CD4-positive, alpha-beta T cell treated with Interleukin-12 subunit alpha and Interleukin-12 subunit beta, for 1 hour (primary cell): ENCODE data around the gene ACSL5.
"Not testable (repeated sequence)": the region's sequence is repeated elsewhere in the genome, so short reads cannot be mapped to it uniquely, and the experiment has no call there.

Source experiments
- DNase-seq: peaks from one replicate; pipeline ENCODE4 v3.0.0-alpha.2; 2020

Gene ACSL5

DNA sequence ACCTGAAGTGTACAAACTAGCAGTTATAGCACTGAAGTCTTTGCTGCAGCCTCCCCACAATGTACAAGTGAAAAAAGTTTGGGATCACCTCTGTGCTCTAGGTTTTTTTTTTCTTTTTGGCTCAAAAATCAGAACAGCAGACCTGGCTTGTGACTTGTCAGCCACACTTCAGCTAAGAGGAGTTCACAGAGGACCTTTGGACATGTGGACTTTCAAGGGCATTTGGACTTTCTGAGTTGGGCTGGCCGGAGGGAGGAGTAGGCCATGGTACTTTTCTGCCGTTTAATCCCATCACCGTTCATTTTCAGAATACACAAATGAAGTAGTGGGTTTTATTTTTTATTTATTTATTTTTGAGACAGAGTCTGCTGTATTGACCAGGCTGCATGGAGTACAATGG is 21.9 kb upstream of the ACSL5 start:
- DNase-seq = no peak

DNA sequence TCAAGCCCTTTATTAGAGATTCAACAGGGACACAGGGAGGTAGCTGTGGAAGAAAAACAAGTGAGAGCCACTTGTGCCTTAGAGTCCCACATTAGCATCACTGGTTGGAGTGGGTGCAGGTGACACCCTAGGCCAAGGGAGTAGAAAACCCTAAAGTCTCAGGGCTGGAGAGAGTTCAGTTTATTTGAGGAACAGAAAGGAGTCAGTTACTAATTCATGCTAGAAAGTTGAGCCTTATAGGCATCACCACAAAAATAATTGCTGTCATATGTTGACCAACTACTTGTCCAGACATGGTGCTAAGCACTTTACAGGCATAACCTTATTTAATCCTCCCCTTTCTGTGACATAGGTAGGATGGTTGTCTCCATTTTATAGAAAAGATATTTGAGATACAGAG is 20.9 kb upstream of the ACSL5 start:
- no peak for DNase-seq

DNA sequence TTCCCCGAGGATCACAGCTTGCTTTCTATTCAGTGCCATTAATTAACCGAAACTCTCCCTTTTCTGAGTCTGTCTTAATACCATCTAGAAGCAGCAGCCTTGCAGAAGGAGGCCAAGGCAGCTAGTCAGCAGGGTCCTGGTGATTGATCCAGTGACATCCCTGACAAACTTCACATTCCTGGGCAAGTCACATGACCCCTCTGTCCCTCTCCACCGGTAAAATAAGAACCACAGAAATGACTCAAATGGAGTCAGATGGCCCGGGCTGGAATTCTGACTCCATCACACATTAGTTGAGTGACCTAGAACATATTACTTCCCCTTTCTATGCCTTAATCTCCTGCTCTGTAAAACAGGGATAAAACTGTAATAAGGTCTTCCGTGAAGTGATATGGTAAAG is 17.2 kb upstream of the ACSL5 start:
- no peak for DNase-seq

DNA sequence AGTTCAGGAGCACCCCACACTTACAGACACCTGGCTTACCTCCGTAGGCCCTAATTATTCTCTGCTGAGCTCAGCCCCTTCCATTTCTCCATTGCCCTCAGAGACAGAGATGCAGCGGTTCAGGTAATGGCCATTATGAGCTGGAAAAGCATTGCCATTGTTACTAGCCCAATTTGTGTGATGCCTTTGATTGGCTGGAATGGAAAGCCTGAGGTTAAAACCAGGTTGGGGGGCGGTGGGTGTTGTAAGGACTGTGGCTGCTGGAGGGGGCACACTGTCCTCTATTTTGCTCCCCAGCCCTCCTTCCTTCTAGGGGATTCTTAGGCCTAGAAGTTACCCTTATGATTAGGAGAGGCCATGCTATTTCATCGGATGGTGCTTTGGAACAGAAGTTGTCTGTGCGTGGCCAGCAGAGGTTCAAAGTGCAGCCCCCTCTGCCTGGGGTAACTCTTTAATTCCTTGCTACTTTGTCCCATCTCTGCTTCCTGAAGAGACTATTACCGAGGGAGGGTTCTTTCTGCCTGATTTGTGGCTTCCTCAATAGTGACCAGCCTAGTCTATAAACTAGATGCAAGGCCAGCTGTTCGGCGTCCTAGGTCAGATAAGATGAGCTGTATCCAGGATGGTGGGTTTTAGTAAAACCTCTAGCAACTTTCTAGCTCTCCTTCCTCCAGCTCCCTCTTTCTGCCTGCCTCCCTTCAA is 14.2 kb upstream of the ACSL5 start:
- DNase-seq = no peak

DNA sequence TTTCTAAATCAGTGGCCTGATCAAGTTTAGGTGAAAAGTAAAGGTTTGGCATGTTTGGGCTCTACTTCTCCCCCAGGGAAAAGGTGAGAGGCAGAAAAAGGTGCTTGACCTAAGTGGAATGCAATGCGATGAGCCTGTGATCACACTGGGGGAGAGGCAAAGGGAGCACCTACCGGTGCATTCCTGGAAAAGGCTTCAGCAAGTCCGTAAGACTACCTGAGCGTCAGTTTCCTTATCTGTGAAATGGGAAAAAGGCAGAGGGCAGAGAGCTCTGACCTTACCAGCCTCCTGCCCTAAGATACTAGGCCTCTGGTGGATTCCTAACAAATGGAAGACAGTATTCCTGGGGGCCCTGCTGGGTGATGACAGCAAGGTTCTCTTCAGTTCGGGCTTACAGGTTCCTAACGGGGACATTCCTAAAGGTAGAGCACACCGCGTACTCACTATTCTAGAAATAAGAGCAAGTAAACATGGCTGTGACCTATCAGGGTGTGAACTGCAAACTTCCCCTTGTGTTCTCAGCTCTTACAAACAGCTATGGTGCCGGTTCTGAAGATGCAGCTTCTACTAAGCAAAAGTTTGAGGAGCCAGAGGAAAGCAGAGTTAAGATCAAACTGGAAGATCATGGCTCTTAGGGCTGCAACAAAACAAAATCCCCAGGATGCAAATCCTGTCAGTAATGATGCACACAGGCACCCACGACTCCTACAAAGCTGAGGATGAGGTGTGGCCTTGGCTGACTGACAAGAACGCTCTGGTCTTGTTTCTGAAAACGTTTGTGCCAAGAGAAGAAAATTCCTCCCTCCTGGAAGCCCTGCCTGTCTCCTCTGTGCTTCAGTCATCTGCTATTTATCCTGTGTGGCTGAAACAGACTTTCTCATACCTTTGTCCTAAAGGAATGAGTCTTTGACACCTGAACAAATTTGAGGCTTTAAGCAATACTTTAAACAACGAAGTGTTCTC is 13.3 kb upstream of the ACSL5 start:
- no peak for DNase-seq

DNA sequence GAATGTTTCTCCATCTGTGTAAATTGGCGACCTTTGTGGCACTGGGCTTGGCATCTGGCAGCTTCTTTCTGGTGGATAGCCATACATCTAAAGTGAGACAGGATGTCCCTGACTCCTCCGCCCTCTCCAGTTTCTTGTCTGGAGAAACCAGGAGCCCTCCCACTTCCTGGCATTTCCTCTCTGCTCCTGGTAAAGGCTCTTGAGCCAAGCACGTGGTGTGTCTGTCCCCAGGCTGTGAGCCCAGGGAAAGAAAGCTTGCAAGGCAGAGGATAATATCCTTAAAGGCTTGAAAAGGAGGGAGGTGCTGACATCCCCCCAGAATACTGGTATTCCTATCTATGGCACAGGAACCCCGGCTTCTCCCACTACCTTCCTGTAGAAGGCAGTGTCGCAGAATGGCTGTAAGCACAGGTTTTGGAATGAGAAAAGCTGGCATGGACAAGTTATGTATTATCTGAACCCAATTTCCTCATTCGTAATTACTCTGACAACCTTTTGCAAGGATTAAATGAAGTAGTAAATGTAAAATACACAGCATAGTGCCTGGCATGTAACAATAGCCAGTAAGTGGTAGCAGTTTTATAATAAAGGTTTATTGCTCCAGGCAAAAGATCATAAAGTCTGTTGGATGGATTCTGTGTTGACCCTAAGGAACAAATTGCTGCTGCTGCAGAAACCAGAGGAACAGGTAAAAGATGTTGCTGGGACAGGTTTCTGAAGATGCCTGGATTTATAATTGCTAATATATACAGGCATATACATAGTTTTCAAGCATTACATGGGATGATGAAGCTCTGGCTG is 11.8 kb upstream of the ACSL5 start:
- no peak for DNase-seq

DNA sequence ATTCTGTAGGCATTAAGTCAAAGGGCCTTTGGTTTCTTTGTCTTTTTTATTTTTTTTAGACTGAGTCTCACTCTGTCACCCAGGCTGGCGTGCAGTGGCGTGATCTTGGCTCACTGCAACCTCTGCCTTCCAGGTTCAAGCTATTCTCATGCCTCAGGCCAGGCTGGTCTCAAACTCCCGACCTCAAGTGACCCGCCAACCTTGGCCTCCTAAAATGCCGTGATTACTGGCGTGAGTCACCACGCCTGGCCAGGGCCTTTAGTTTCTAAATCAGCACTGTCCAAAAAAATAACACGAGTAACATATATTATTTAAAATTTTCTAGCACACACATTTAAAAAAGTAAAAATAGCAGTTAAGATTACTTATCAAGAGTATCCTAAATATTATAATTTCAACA is 11.1 kb upstream of the ACSL5 start:
- DNase-seq = no peak

DNA sequence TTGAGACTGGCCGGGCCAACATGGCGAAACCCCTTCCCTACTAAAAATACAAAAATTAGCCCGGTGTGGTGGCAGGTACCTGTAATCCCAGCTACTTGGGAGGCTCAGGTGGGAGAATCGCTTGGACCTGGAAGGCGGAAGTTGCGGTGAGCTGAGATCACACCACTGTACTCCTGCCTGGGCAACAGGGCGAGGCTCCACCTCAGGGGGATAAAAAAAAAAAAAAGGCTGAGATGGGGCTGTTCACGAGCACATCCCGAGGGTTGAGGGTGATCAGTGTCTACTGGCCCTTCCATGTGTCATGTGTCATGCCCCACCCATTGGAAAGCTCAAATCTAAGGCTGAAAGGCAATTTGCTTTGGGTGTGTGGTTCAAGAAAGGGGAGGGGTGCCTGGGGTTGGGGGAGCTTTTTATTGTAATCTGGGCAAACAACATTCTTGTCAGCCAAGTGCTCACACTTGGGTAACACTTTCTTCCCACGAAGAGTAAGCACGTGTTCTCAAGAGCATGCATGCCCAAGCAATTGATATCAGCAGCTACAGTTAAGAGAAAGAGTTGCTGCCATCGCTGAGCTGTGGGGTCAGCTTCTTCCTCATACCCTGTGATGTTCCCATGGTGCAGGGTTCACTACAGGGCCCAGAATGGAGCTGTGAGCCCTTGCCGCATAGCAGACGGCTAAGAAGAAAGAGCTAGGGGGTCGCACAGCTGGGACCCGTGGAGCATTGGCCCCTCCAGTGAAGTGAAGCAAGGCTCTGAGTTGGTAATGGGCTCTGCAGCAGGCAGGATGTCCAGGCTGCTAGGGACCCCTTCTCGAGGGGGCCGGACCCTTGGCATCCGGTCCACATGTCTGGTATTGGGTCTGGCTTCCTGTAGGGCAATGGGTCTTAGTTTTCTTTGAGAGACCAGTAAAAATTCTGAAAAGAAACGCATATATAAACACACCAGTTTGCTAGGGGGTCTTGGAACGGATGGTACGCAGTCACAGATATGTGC is 9.9 kb upstream of the ACSL5 start:
- no peak for DNase-seq

DNA sequence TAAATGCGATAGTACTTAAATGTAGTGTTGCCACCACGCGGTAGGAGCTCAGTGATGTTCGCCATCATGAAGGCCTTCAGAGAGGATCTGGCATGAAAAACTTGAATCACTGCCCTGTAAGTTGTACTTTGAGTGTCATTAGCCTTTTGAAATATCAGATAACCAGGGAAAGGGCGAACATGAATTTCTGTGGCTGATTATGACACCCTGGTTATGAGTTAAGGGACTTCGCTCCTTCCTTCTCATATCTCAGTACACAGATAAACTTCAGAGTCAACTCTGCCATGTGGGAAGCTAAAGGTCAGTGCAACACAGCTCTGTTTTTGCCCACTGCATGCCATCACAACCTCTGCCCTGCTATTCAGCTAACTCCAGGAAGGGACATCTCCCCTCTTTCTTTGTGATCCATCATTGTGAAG is 8.9 kb upstream of the ACSL5 start:
- DNase-seq = no peak

DNA sequence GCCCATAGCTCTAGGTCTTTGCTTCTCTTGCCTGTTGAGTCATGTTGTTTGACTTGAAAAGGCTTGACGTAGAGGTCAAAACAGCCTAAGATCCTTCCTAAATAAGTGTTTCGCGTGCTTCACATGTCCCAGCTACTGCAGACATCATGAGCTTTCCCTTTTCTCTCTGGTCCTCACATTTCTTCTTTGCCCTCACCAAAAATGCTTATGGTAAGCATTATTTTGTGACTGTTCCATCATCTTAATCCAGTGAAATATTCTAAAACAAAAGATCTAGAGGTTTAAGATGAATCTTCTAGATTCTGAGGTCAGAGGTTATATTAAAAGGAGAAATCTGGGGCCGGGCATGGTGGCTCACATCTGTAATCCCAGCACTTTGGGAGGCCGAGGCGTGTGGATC is 8.5 kb upstream of the ACSL5 start:
- DNase-seq = no peak

DNA sequence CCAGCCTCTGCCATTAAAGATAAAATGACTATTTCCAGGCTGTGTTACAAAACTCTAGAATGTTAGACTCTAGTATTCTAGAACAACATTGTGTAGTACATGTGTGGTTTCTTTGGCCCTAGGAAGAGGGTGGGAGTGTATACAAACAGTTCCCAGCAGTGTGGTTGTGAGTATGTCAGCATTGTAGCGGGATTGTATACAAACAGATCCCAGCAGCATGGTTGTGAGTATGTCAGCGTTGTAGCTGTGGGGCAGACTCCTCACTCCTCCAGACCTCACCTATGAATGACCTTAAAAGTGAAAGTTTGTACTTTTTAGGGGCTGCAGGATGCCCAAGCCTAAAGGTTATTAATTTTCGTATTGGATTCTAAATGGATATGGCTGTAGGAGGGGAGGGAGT is 6.9 kb upstream of the ACSL5 start:
- DNase-seq = no peak

DNA sequence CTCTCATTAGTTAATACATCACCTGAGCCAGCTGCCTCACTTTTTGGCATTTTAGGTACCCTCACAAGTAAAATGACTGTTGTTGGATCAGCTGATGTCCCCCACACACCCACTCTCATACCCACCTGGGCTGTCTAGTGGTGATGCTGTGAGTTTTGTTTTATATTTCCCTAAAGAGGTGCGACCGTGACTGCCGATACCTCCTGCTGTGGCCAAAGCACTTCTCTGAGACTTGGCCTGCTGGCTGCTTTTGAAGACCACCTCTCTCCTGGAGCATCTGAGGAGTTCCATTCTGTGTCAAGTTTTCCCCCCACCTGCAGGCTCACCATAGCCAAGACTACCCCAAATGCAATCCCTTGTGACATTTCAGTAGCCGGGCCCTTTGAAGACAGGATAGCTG is 6.4 kb upstream of the ACSL5 start:
- DNase-seq = no peak

DNA sequence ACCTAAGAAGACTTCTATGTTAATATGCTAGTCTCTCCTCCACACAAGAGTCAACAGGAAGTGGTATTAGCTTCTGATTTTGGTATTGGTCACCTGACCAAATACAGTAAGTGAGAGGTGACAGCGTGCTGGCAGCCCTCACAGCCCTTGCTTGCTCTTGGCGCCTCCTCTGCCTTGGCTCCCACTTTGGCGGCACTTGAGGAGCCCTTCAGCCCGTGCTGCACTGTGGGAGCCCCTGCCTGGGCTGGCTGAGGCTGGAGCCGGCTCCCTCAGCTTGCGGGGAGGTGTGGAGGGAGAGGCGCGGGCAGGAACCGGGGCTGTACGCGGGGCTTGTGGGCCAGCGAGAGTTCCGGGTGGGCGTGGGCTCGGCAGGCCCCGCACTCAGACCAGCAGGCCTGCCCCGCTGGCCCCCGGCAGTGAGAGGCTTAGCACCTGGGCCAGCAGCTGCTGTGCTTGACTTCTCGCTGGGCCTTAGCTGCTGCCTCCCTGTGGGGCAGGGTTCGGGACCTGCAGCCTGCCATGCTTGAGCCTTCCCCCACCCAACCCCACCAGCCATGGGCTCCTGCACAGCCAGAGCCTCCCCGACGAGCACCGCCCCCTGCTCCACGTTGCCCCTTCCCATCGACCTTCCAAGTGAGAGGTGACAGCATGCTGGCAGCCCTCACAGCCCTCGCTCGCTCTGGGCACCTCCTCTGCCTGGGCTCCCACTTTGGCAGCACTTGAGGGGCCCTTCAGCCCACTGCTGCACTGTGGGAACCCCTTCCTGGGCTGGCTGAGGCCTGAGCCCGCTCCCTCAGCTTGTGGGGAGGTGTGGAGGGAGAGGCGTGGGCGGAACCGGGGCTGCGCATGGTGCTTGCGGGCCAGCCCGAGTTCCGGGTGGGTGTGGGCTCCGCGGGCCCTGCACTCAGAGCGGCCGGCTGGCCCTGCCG is 4.2 kb upstream of the ACSL5 start:
- peak; percentile 67 for DNase-seq

DNA sequence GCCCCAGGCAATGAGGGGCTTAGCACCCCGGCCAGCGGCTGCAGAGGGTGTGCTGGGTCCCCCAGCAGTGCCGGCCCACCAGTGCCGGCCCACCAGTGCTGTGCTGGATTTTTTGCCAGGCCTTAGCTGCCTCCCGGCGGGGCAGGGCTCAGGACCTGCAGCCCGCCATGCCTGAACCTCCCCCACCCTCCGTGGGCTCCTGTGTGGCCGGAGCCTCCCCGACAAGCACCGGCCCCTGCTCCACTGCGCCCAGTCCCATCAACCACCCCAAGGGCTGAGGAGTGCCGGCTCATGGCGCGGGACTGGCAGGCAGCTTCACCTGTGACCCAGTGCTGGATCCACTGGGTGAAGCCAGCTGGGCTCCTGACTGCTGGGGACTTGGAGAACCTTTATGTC is 3.5 kb upstream of the ACSL5 start:
- DNase-seq = no peak

DNA sequence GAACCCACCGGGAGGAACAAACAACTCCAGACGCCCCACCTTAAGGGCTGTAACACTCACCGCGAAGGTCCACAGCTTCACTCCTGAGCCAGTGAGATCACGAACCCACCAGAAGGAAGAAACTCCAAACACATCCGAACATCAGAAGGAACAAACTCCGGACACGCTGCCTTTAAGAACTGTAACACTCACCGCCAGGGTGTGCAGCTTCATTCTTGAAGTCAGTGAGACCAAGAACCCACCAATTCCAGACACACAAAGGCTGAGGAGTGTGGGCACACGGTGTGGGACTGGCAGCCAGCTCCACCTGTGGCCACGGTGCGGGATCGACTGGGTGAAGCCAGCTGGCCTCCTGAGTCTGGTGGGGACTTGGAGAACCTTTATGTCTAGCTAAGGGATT is 2.6 kb upstream of the ACSL5 start:
- not testable (repeated sequence) for DNase-seq

DNA sequence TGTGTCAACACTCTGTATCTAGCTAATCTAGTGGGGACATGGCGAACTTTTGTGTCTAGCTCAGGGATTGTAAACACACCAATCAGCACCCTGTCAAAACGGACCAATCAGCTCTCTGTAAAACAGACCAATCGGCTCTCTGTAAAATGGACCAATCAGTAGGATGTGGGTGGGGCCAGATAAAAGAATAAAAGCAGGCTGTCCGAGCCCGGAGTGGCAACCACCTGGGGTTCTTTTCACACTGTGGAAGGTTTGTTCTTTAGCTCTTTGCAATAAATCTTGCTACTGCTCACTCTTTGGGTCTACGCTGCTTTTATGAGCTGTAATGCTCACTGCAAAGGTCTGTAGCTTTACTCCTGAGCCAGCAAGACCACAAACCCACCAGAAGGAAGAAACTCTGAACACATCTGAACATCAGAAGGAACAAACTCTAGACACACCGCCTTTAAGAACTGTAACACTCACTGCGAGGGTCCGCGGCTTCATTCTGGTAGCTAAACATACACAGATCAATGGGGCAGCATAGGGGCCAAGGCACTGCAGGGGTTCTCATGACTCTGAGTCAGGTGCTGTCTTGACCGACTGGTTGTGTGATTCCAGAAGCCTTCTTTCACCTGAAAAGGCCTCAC is 1.6 kb upstream of the ACSL5 start:
- DNase-seq = not testable (repeated sequence)

DNA sequence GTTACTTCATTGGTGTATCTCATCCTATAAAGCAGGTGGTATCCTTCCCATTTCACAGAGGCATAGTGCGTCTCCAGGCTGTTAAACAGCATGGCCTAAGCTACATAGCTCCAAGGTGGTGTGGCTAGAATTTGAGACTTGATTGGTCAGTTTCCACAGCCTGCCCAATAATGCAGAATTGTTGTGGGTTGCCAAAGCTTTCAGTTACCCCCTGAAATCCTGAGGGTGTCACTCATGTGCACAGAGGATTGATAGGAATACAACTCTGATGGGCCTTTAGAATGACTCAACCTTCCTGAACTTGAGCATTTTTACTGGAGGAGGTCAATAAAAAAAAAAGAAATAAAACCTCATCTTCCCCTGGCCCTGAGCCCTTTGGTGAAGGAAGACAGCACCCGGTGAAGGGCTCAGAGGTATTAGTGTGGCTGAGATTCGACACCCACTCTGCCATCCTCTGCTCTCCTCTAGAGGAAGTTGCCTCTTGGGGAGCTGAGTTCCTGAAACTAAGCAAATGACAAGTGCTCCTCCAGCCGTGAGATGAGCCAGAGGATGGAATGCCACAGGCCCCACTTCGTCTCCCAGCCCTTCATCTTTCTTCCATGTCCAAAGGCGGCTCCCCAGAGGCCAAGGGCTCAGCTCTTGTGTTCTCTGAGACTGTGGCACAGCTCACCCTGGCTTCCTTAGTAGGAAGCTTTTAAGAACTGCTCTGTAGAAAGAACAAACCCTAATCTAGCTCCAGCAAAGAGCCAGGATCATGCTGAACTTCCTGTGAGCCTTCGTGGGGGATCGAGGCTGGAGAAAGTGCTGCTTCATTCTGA is 1.0 kb downstream of the ACSL5 start:
- DNase-seq = peak; percentile 38

DNA sequence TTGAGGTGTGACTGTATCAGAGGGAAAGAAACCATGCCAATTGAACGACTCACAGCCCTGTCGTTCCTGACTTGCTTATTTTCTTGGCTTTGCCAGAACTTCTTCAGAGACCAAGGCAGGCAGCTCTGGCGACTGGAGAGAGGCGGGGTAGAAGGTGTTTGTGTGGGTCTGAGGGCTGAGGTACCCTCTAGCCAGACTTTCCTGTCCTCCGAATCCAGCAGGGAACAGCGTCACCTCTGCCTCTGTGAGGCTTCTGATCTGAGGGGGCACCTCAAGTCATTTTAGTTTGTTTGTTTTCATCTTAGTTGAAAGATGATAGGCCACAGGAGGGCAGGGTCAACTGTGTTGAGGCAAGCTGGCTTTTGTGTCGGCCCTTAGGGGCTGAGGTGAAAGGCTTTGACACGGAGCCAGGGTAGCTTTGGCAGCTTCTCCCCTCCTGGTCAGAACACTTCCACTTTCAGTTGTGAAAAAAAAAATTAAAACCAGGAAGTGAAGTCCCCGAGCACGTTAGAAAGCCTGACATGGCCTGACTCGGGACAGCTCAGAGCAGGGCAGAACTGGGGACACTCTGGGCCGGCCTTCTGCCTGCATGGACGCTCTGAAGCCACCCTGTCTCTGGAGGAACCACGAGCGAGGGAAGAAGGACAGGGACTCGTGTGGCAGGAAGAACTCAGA is 1.9 kb downstream of the ACSL5 start:
- DNase-seq = peak; percentile 62

DNA sequence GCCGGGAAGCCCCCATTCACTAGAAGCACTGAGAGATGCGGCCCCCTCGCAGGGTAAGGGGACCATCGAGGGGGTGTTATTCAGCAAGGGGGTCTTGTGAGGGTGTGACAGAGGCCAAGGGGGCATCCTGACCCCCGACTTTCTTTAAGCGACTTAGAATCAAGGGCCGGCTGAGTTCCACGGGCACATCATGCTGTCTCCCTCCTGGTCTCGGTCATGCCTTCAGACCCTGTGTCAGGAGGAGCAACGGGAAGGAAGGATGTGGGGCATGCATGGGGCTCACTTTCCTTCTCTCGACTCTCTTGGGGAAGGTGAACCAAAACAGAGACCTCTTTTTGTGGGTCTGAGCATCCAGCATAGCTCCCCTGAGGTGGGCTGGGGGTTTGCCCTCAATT is 2.5 kb downstream of the ACSL5 start:
- no peak for DNase-seq
